Muscle layer of colon (tissue), 2 donors: ENCODE results near the gene GOSR1.
"Not testable (repeated sequence)": the region's sequence is repeated elsewhere in the genome, so short reads cannot be mapped to it uniquely, and the experiment has no call there.

Source experiments
- H3K27ac ChIP-seq: one replicate; pipeline ENCODE4 v1.7.0; 2013; ENCODE audit warnings: low read depth, mild to moderate bottlenecking, low read length, moderate library complexity
- H3K27me3 ChIP-seq, 2 donors: one replicate each; pipeline ENCODE4 v1.7.0; 2013; ENCODE audit warnings: low read length in 2 of 2, mild to moderate bottlenecking in 2 of 2; ENCODE audit not compliant: insufficient read depth in 2 of 2, control insufficient read depth in 1 of 2
- H3K36me3 ChIP-seq: one replicate; pipeline ENCODE4 v1.7.0; 2013; ENCODE audit warnings: mild to moderate bottlenecking, low read length; ENCODE audit not compliant: insufficient read depth
- H3K4me1 ChIP-seq: one replicate; pipeline ENCODE4 v1.7.0; 2013; ENCODE audit warnings: mild to moderate bottlenecking, low read length; ENCODE audit not compliant: insufficient read depth
- H3K4me3 ChIP-seq, 2 donors: one replicate each; pipeline ENCODE4 v1.7.0; 2013; ENCODE audit warnings: low read length in 2 of 2, low read depth in 1 of 2, mild to moderate bottlenecking in 1 of 2, moderate library complexity in 1 of 2
- H3K9ac ChIP-seq: one replicate; pipeline ENCODE4 v1.7.0; 2013; ENCODE audit warnings: low read length
- H3K9me3 ChIP-seq: one replicate; pipeline ENCODE4 v1.7.0; 2013; ENCODE audit warnings: mild to moderate bottlenecking, low read length
- donor health status: abdominal sarcoma.
- donor health status: Adenocarcinoma of cecum.

GOSR1 gene

GRCh38 chr17:30477083-30477773 is at the start of gene GOSR1:
TSS of gene GOSR1 (plus strand) at chr17:30477408. CDS start at chr17:30477434, 26 bp downstream.
- Histone ChIP-seq H3K9me3 (no peaks in the 10 kb centered on the region), H3K4me3 (peak within 1 kb of the TSS; percentile 78 to 97), H3K4me1 (peaks cover 15% of the 10 kb centered on the region), H3K9ac (peak within 1 kb of the TSS; percentile 97), H3K27me3 (no peaks in the 10 kb centered on the region), H3K36me3 (peaks cover 16% of the 10 kb centered on the region), H3K27ac (peak within 1 kb of the TSS; percentile 90)

- H3K27me3 ChIP-seq, result no peaks in the 10 kb centered on the region
- no peaks in the 10 kb centered on the region for H3K9me3 ChIP-seq
- no peak overlapping the region for H3K9ac ChIP-seq
- H3K4me1 ChIP-seq, result peaks cover 8% of the 10 kb centered on the region
- H3K4me3 ChIP-seq, result no peak overlapping the region
- no peak overlapping the region for H3K27ac ChIP-seq
- peaks cover 27% of the 10 kb centered on the region for H3K36me3 ChIP-seq
These were observed 49.6 kb upstream of the GOSR1 start for GRCh38 chr17:30427611-30428010.

GRCh38 chr17:30429155-30429554 is 48.1 kb upstream of the GOSR1 start:
- peaks cover 8% of the 10 kb centered on the region for H3K4me1 ChIP-seq
- H3K27ac ChIP-seq, result no peak overlapping the region
- H3K36me3 ChIP-seq, result peaks cover 35% of the 10 kb centered on the region
- no peaks in the 10 kb centered on the region for H3K9me3 ChIP-seq
- H3K9ac ChIP-seq, result no peak overlapping the region
- no peaks in the 10 kb centered on the region for H3K27me3 ChIP-seq
- H3K4me3 ChIP-seq, result no peak overlapping the region

GRCh38 chr17:30433514-30433913 is 43.7 kb upstream of the GOSR1 start:
- H3K9ac ChIP-seq, result no peak overlapping the region
- H3K36me3 ChIP-seq, result peaks cover 26% of the 10 kb centered on the region
- H3K4me1 ChIP-seq, result peaks cover 8% of the 10 kb centered on the region
- no peak overlapping the region for H3K27ac ChIP-seq
- H3K4me3 ChIP-seq, result no peak overlapping the region
- H3K27me3 ChIP-seq, result no peaks in the 10 kb centered on the region
- H3K9me3 ChIP-seq, result no peaks in the 10 kb centered on the region

- H3K4me1 ChIP-seq, result no peaks in the 10 kb centered on the region
- H3K36me3 ChIP-seq, result peaks cover 20% of the 10 kb centered on the region
These were observed 40.5 kb upstream of the GOSR1 start for GRCh38 chr17:30436729-30437128.

GRCh38 chr17:30443721-30444120 is 33.5 kb upstream of the GOSR1 start:
- peaks cover 8% of the 10 kb centered on the region for H3K36me3 ChIP-seq
- no peak overlapping the region for H3K9ac ChIP-seq
- H3K4me3 ChIP-seq, result no peak overlapping the region
- H3K27ac ChIP-seq, result no peak overlapping the region
- H3K27me3 ChIP-seq, result no peaks in the 10 kb centered on the region
- H3K9me3 ChIP-seq, result no peaks in the 10 kb centered on the region
- H3K4me1 ChIP-seq, result no peaks in the 10 kb centered on the region

More at GRCh38 chr17:30436729-30437128, 40.5 kb upstream of the GOSR1 start:
- Histone ChIP-seq H3K27me3 (no peaks in the 10 kb centered on the region), H3K4me3 (no peak overlapping the region), H3K9me3 (no peaks in the 10 kb centered on the region), H3K9ac (no peak overlapping the region), H3K27ac (no peak overlapping the region)

GRCh38 chr17:30446640-30447039 is 30.6 kb upstream of the GOSR1 start:
- H3K27ac ChIP-seq, H3K9ac ChIP-seq, H3K9me3 ChIP-seq, H3K4me3 ChIP-seq, H3K27me3 ChIP-seq, H3K4me1 ChIP-seq: not testable (repeated sequence)
- peaks cover 15% of the 10 kb centered on the region for H3K36me3 ChIP-seq

GRCh38 chr17:30449480-30449879 is 27.7 kb upstream of the GOSR1 start:
- Histone ChIP-seq H3K36me3 (peaks cover 17% of the 10 kb centered on the region), H3K27me3 (no peaks in the 10 kb centered on the region), H3K27ac (no peak overlapping the region), H3K9ac (no peak overlapping the region), H3K4me1 (peaks cover 5% of the 10 kb centered on the region), H3K4me3 (no peak overlapping the region), H3K9me3 (no peaks in the 10 kb centered on the region)

- Histone ChIP-seq H3K4me1 (peaks cover 5% of the 10 kb centered on the region), H3K27me3 (no peaks in the 10 kb centered on the region), H3K36me3 (peaks cover 19% of the 10 kb centered on the region), H3K9me3 (no peaks in the 10 kb centered on the region), H3K9ac (no peak overlapping the region), H3K27ac (no peak overlapping the region), H3K4me3 (no peak overlapping the region)
These were observed 26.8 kb upstream of the GOSR1 start for GRCh38 chr17:30450125-30451027.

GRCh38 chr17:30454635-30455034 is 22.6 kb upstream of the GOSR1 start:
- Histone ChIP-seq H3K27ac (no peak overlapping the region), H3K36me3 (peaks cover 23% of the 10 kb centered on the region), H3K27me3 (no peaks in the 10 kb centered on the region), H3K9me3 (no peaks in the 10 kb centered on the region), H3K4me1 (peaks cover under 1% of the 10 kb centered on the region), H3K9ac (no peak overlapping the region), H3K4me3 (no peak overlapping the region)

- H3K27ac ChIP-seq, result no peak overlapping the region
- no peaks in the 10 kb centered on the region for H3K9me3 ChIP-seq
- H3K4me3 ChIP-seq, result no peak overlapping the region
- H3K4me1 ChIP-seq, result no peaks in the 10 kb centered on the region
- H3K27me3 ChIP-seq, result no peaks in the 10 kb centered on the region
- peaks cover 28% of the 10 kb centered on the region for H3K36me3 ChIP-seq
- no peak overlapping the region for H3K9ac ChIP-seq
These were observed 18.8 kb upstream of the GOSR1 start for GRCh38 chr17:30458371-30458770.
